ENCODE data around the gene STYX.

GRCh38 chr14:52793061-52793460 lies 63.1 kb downstream of the STYX start:
- TF ChIP-seq POLR2A (IDR thresholded peaks at IDR 0.05; ENCODE audit: low read length) (no peak), GATA1 (IDR thresholded peaks at IDR 0.05; ENCODE audit: low read depth, low read length) (no peak)
